ENCODE measurements around the gene JMJD1C. TPM values are rescaled to one million over a fixed set of nuclear protein-coding genes. Genes with fewer than 3 reads are reported as not detected.

JMJD1C gene
- total RNA-seq, 1 experiment from 2014 or later = 89.7 TPM

GRCh38 chr10:63478564-63478963 lies 12.8 kb upstream of the JMJD1C start:
- Histone ChIP-seq H3K4me1 (peaks cover 8% of the 10 kb centered on the region), H3K9me3 (no peaks in the 10 kb centered on the region), H3K4me3 (ENCODE audit: low read depth, low read length) (no peak overlapping the region), H3K27me3 (replicated peaks; ENCODE audit: control insufficient read depth, insufficient read depth, low read length) (no peaks in the 10 kb centered on the region), H3K36me3 (ENCODE audit: control insufficient read depth, insufficient read depth, low read length) (0 out of 2 replicates have a peak, but pooled peaks cover 3% of the 10 kb centered on the region)
- POLR2A ChIA-PET = interaction anchor here (1.0 kb wide), 1 partner anchor 36 kb away, joined by 3 read pairs; no protein-coding TSS in a partner anchor
- Mint-ChIP-seq H3K36me3 (ENCODE audit: insufficient read depth, unreplicated experiment) (no peaks in the 10 kb centered on the region), H3K9me3 (ENCODE audit: unreplicated experiment) (no peaks in the 10 kb centered on the region), H3K4me1 (ENCODE audit: low read depth, unreplicated experiment) (peaks cover 20% of the 10 kb centered on the region), H3K4me3 (ENCODE audit: unreplicated experiment) (no peak overlapping the region), H3K27me3 (ENCODE audit: insufficient read depth, unreplicated experiment) (no peaks in the 10 kb centered on the region), H3K27ac (ENCODE audit: unreplicated experiment) (no peak overlapping the region)
- BruUV-seq (replicated peaks) = no TSS peak
- no peak for DNase-seq
- CTCF ChIA-PET = interaction anchor here (1.1 kb wide), 1 partner anchor 151 kb away, joined by 3 read pairs; no protein-coding TSS in a partner anchor
- TF ChIP-seq CTCF (IDR thresholded peaks at IDR 0.05; ENCODE audit: insufficient read depth in 1 of 2, low read depth in 1 of 2, low read length in 1 of 2, severe bottlenecking in 1 of 2, unreplicated experiment in 1 of 2) = no peak
- intact Hi-C loops (cut with micrococcal nuclease; ENCODE audit: unreplicated experiment) = no loop called here

GRCh38 chr10:63477927-63478326 lies 12.2 kb upstream of the JMJD1C start:
- H3K9me3 Mint-ChIP-seq (ENCODE audit: unreplicated experiment) = no peaks in the 10 kb centered on the region
- H3K36me3 Mint-ChIP-seq (ENCODE audit: insufficient read depth, unreplicated experiment) = no peaks in the 10 kb centered on the region
- intact Hi-C loops (cut with micrococcal nuclease; ENCODE audit: unreplicated experiment) = no loop called here
- ChIA-PET CTCF (no interaction called here), POLR2A (interaction anchor here (1.0 kb wide), 1 partner anchor 37 kb away, joined by 3 read pairs; no protein-coding TSS in a partner anchor)
- no peak for TF ChIP-seq CTCF (IDR thresholded peaks at IDR 0.05; ENCODE audit: insufficient read depth in 1 of 2, low read depth in 1 of 2, low read length in 1 of 2, severe bottlenecking in 1 of 2, unreplicated experiment in 1 of 2)
- H3K27ac Mint-ChIP-seq (ENCODE audit: unreplicated experiment) = no peak overlapping the region
- H3K4me3 Mint-ChIP-seq (ENCODE audit: unreplicated experiment) = no peak overlapping the region
- peaks cover 20% of the 10 kb centered on the region for H3K4me1 Mint-ChIP-seq (ENCODE audit: low read depth, unreplicated experiment)
- DNase-seq = no peak
- Histone ChIP-seq H3K27me3 (replicated peaks; ENCODE audit: control insufficient read depth, insufficient read depth, low read length) (no peaks in the 10 kb centered on the region), H3K36me3 (ENCODE audit: control insufficient read depth, insufficient read depth, low read length) (0 out of 2 replicates have a peak, but pooled peaks cover 3% of the 10 kb centered on the region), H3K9me3 (no peaks in the 10 kb centered on the region), H3K4me1 (peaks cover 8% of the 10 kb centered on the region), H3K4me3 (ENCODE audit: low read depth, low read length) (no peak overlapping the region)
- H3K27me3 Mint-ChIP-seq (ENCODE audit: insufficient read depth, unreplicated experiment) = no peaks in the 10 kb centered on the region
- BruUV-seq (replicated peaks) = no TSS peak

GRCh38 chr10:63474488-63474887 lies 8.7 kb upstream of the JMJD1C start:
- Histone ChIP-seq H3K27me3 (replicated peaks; ENCODE audit: control insufficient read depth, insufficient read depth, low read length) (no peaks in the 10 kb centered on the region), H3K4me3 (ENCODE audit: low read depth, low read length) (no peak overlapping the region), H3K9me3 (no peaks in the 10 kb centered on the region), H3K4me1 (no peaks in the 10 kb centered on the region), H3K36me3 (ENCODE audit: control insufficient read depth, insufficient read depth, low read length) (0 out of 2 replicates have a peak, but pooled peaks cover 3% of the 10 kb centered on the region)
- H3K36me3 Mint-ChIP-seq (ENCODE audit: insufficient read depth, unreplicated experiment) = no peaks in the 10 kb centered on the region
- H3K27ac Mint-ChIP-seq (ENCODE audit: unreplicated experiment) = no peak overlapping the region
- no peaks in the 10 kb centered on the region for H3K9me3 Mint-ChIP-seq (ENCODE audit: unreplicated experiment)
- POLR2A ChIA-PET = no interaction called here
- H3K27me3 Mint-ChIP-seq (ENCODE audit: insufficient read depth, unreplicated experiment) = no peaks in the 10 kb centered on the region
- intact Hi-C loops (cut with micrococcal nuclease; ENCODE audit: unreplicated experiment) = no loop called here
- CTCF ChIA-PET = no interaction called here
- BruUV-seq (replicated peaks) = no TSS peak
- no peak overlapping the region for H3K4me3 Mint-ChIP-seq (ENCODE audit: unreplicated experiment)
- no peak for TF ChIP-seq CTCF (IDR thresholded peaks at IDR 0.05; ENCODE audit: insufficient read depth in 1 of 2, low read depth in 1 of 2, low read length in 1 of 2, severe bottlenecking in 1 of 2, unreplicated experiment in 1 of 2)
- peaks cover 32% of the 10 kb centered on the region for H3K4me1 Mint-ChIP-seq (ENCODE audit: low read depth, unreplicated experiment)
- DNase-seq = no peak

Data from Caco-2 (cell line).